Bone marrow (tissue), 2 donors: ENCODE measurements around the gene ZNF503.
"Not testable (repeated sequence)": the region's sequence is repeated elsewhere in the genome, so short reads cannot be mapped to it uniquely, and the experiment has no call there.

Experiments used
- DNase-seq, 2 donors: peaks; one replicate each; lab custom pipeline; 2025; lab: John Stamatoyannopoulos, UW

ZNF503 gene

GRCh38 chr10:75395066-75395931, 6.3 kb downstream of the ZNF503 start:
- peak in 1 of 2 donors; percentile 53 for DNase-seq

GRCh38 chr10:75394221-75394620, 7.3 kb downstream of the ZNF503 start:
- no peak for DNase-seq

- DNase-seq, result no peak
Observed at GRCh38 chr10:75392744-75393143, 8.8 kb downstream of the ZNF503 start.

GRCh38 chr10:75392271-75392670, 9.3 kb downstream of the ZNF503 start:
- no peak for DNase-seq

GRCh38 chr10:75390178-75390577, 11.4 kb downstream of the ZNF503 start:
- no peak for DNase-seq

- DNase-seq, result no peak
Observed at GRCh38 chr10:75388082-75388481, 13.5 kb downstream of the ZNF503 start.

- no peak for DNase-seq
Observed at GRCh38 chr10:75386128-75386527, 15.4 kb downstream of the ZNF503 start.

GRCh38 chr10:75379817-75380216, 21.7 kb downstream of the ZNF503 start:
- DNase-seq, result no peak

GRCh38 chr10:75379212-75379724, 22.3 kb downstream of the ZNF503 start:
- no peak for DNase-seq

GRCh38 chr10:75378379-75378778, 23.2 kb downstream of the ZNF503 start:
- no peak for DNase-seq

GRCh38 chr10:75377869-75378268, 23.7 kb downstream of the ZNF503 start:
- no peak for DNase-seq

- no peak for DNase-seq
Observed at GRCh38 chr10:75375838-75376237, 25.7 kb downstream of the ZNF503 start.

- no peak for DNase-seq
Observed at GRCh38 chr10:75371010-75371409, 30.6 kb downstream of the ZNF503 start.

GRCh38 chr10:75369838-75370237, 31.7 kb downstream of the ZNF503 start:
- not testable (repeated sequence) for DNase-seq

- DNase-seq, result no peak
Observed at GRCh38 chr10:75367901-75368300, 33.7 kb downstream of the ZNF503 start.

GRCh38 chr10:75367021-75367487, 34.5 kb downstream of the ZNF503 start:
- no peak for DNase-seq

- no peak for DNase-seq
Observed at GRCh38 chr10:75363431-75363830, 38.1 kb downstream of the ZNF503 start.

- DNase-seq, result not testable (repeated sequence)
Observed at GRCh38 chr10:75359876-75360275, 41.7 kb downstream of the ZNF503 start.

GRCh38 chr10:75358835-75359421, 42.6 kb downstream of the ZNF503 start:
- no peak for DNase-seq

- DNase-seq, result no peak
Observed at GRCh38 chr10:75358132-75358531, 43.4 kb downstream of the ZNF503 start.

GRCh38 chr10:75357500-75357899, 44.1 kb downstream of the ZNF503 start:
- no peak for DNase-seq

- DNase-seq, result no peak
Observed at GRCh38 chr10:75356484-75356883, 45.1 kb downstream of the ZNF503 start.

- no peak for DNase-seq
Observed at GRCh38 chr10:75355706-75356105, 45.9 kb downstream of the ZNF503 start.
